HG03196 (cell line): ENCODE data around the gene NEDD4.
"Not testable (repeated sequence)": the region's sequence is repeated elsewhere in the genome, so short reads cannot be mapped to it uniquely, and the experiment has no call there.

ENCODE experiments used
- ATAC-seq: cut with Tn5 transposase; IDR thresholded peaks from one replicate; pipeline ENCODE4 v1.9.1; 2021; ENCODE audit not compliant: unreplicated experiment

The NEDD4 gene

GRCh38 chr15:55993111-55993803 is at the start of gene NEDD4:
Gene NEDD4, minus strand, starts transcription at chr15:55993612. Its CDS starts 57 bp downstream, at chr15:55993555.
- ATAC-seq: peak; percentile 95

GRCh38 chr15:56042498-56042897 is 49.1 kb upstream of the NEDD4 start:
- ATAC-seq: no peak

GRCh38 chr15:56042031-56042430 is 48.6 kb upstream of the NEDD4 start:
- ATAC-seq: no peak

- no peak for ATAC-seq
Measured at GRCh38 chr15:56040081-56041035, 46.9 kb upstream of the NEDD4 start.

- ATAC-seq: no peak
Measured at GRCh38 chr15:56038707-56039106, 45.3 kb upstream of the NEDD4 start.

GRCh38 chr15:56038015-56038414 is 44.6 kb upstream of the NEDD4 start:
- ATAC-seq: no peak

GRCh38 chr15:56036546-56037067 is 43.2 kb upstream of the NEDD4 start:
- no peak for ATAC-seq

- no peak for ATAC-seq
Measured at GRCh38 chr15:56035166-56035565, 41.8 kb upstream of the NEDD4 start.

- no peak for ATAC-seq
Measured at GRCh38 chr15:56034514-56034913, 41.1 kb upstream of the NEDD4 start.

- ATAC-seq: no peak
Measured at GRCh38 chr15:56032373-56032772, 39.0 kb upstream of the NEDD4 start.

GRCh38 chr15:56031836-56032235 is 38.4 kb upstream of the NEDD4 start:
- ATAC-seq: no peak

- ATAC-seq: no peak
Measured at GRCh38 chr15:56031402-56031801, 38.0 kb upstream of the NEDD4 start.

- ATAC-seq: no peak
Measured at GRCh38 chr15:56028430-56028829, 35.0 kb upstream of the NEDD4 start.

- not testable (repeated sequence) for ATAC-seq
Measured at GRCh38 chr15:56023160-56023559, 29.7 kb upstream of the NEDD4 start.

- no peak for ATAC-seq
Measured at GRCh38 chr15:56019819-56020486, 26.5 kb upstream of the NEDD4 start.

- no peak for ATAC-seq
Measured at GRCh38 chr15:56019060-56019793, 25.8 kb upstream of the NEDD4 start.

- ATAC-seq: no peak
Measured at GRCh38 chr15:56017920-56018319, 24.5 kb upstream of the NEDD4 start.

- no peak for ATAC-seq
Measured at GRCh38 chr15:56017511-56017910, 24.1 kb upstream of the NEDD4 start.

GRCh38 chr15:56016281-56016680 is 22.9 kb upstream of the NEDD4 start:
- ATAC-seq: no peak

- ATAC-seq: no peak
Measured at GRCh38 chr15:56014677-56015076, 21.3 kb upstream of the NEDD4 start.

GRCh38 chr15:56007053-56007452 is 13.6 kb upstream of the NEDD4 start:
- ATAC-seq: not testable (repeated sequence)
